CD8-positive, alpha-beta memory T cell (primary cell): ENCODE data around the gene SPAG4. TPM values are rescaled to one million over a fixed set of nuclear protein-coding genes. Genes with fewer than 3 reads are reported as not detected.

Experiments used
- CTCF ChIA-PET: fragments of 350-600 bp; sonication (Branson Sonifier 250); formaldehyde crosslinking; loops from one replicate; lab custom pipeline; 2021; ENCODE audit warnings: antibody characterized with exemption; lab: Charles Lee
- POLR2A ChIA-PET: fragments of 350-600 bp; sonication (Branson Sonifier 250); formaldehyde crosslinking; loops from one replicate; lab custom pipeline; 2021; ENCODE audit warnings: antibody characterized with exemption; lab: Charles Lee
- DNase-seq, 5 donors: peaks; one replicate each; pipeline versions ENCODE4 v3.0.0 to v3.0.0-alpha.2; 2020 to 2022; ENCODE audit warnings: mixed read lengths in 1 of 5
- H3K27ac ChIP-seq: one replicate; pipeline ENCODE4 v1.7.0; 2013; ENCODE audit warnings: low read depth, mild to moderate bottlenecking, low read length, moderate library complexity
- H3K27me3 ChIP-seq: 2 replicates; pipeline ENCODE4 v1.7.0; 2013; ENCODE audit warnings: low read length, mild to moderate bottlenecking; ENCODE audit not compliant: insufficient read depth, poor library complexity, severe bottlenecking
- H3K36me3 ChIP-seq: 2 replicates; pipeline ENCODE4 v1.7.0; 2013; ENCODE audit warnings: mild to moderate bottlenecking, low read length, moderate library complexity; ENCODE audit not compliant: insufficient read depth
- H3K4me1 ChIP-seq: 2 replicates; pipeline ENCODE4 v1.7.0; 2013; ENCODE audit warnings: mild to moderate bottlenecking, low read length, moderate library complexity; ENCODE audit not compliant: insufficient read depth
- H3K4me3 ChIP-seq: 2 replicates; pipeline ENCODE4 v1.7.0; 2013; ENCODE audit warnings: mild to moderate bottlenecking, low read length
- H3K9me3 ChIP-seq: 2 replicates; pipeline ENCODE4 v1.7.0; 2013; ENCODE audit warnings: mild to moderate bottlenecking, low read length
- H3K27ac Mint-ChIP-seq, 8 donors: one replicate each; pipeline ENCODE4 v1.8.0; 2020 to 2021; ENCODE audit warnings: mixed read lengths in 8 of 8, mild to moderate bottlenecking in 6 of 8, inconsistent platforms in 3 of 8, moderate library complexity in 3 of 8
- H3K27me3 Mint-ChIP-seq, 2 donors: one replicate each; pipeline ENCODE4 v1.8.0; 2020 to 2021; ENCODE audit warnings: mixed read lengths in 2 of 2, mild to moderate bottlenecking in 1 of 2, moderate library complexity in 1 of 2
- H3K36me3 Mint-ChIP-seq, 3 donors: one replicate each; pipeline ENCODE4 v1.8.0; 2020 to 2021; ENCODE audit warnings: mixed read lengths in 3 of 3, inconsistent platforms in 1 of 3, mild to moderate bottlenecking in 1 of 3
- H3K4me1 Mint-ChIP-seq, 3 donors: one replicate each; pipeline ENCODE4 v1.8.0; 2020 to 2021; ENCODE audit warnings: mixed read lengths in 3 of 3, inconsistent platforms in 1 of 3, mild to moderate bottlenecking in 1 of 3
- H3K4me3 Mint-ChIP-seq, 7 donors: one replicate each; pipeline ENCODE4 v1.8.0; 2020 to 2021; ENCODE audit warnings: mixed read lengths in 7 of 7, mild to moderate bottlenecking in 6 of 7, moderate library complexity in 4 of 7, inconsistent platforms in 2 of 7
- H3K9me3 Mint-ChIP-seq, 5 donors: one replicate each; pipeline ENCODE4 v1.8.0; 2020 to 2022; ENCODE audit warnings: mixed read lengths in 5 of 5, mild to moderate bottlenecking in 3 of 5, moderate library complexity in 2 of 5, inconsistent platforms in 1 of 5
- polyA plus RNA-seq: library from polyadenylated mRNA; unstranded; fragments of 300-500 nt; fragmentation: Illumina TruSeq; gene quantifications from one replicate; pipeline ENCODE4 v1.2.3, GENCODE V29; 2021
- total RNA-seq, 2 experiments: library from RNA; stranded (reverse); gene quantifications; one replicate each; pipeline ENCODE4 v1.2.3, GENCODE V29; 2021

Gene SPAG4
- total and polyA plus RNA-seq, 3 experiments from 2014 or later, result 1.1 to 2.1 (median 2.1) TPM

DNA sequence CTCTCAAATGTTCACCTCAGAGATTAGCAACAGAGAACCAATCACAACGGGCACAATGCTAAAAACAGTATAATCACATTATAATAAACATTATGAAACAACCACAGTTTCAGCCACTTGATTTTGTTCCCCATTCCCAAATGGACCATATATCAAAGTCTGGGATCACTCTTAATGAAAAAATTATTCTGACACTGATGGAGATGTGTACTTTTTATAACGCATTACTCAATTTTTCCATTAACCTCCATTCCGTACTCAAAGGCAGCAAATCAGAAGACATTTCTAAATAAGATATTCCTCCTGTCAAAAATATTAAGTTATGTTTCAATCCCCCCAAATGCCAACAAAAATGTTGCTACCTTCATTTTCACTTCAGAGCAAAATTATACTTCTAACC lies 46.3 kb downstream of the SPAG4 start:
- no peak for DNase-seq
- H3K4me1 ChIP-seq, result peaks cover 66% of the 10 kb centered on the region
- no peaks in the 10 kb centered on the region for H3K27me3 ChIP-seq
- H3K9me3 Mint-ChIP-seq, result no peaks in the 10 kb centered on the region
- no peaks in the 10 kb centered on the region for H3K9me3 ChIP-seq
- H3K36me3 Mint-ChIP-seq, result peaks cover 0 to 30% (median 1%) of the 10 kb centered on the region in 3 donors
- H3K27ac ChIP-seq, result no peak overlapping the region
- CTCF ChIA-PET, result interaction anchor here (1.9 kb wide), 1 partner anchor 43 kb away, joined by 6 read pairs; no protein-coding TSS in a partner anchor
- peak overlapping the region; percentile 43 to 100 (median 99) for H3K27ac Mint-ChIP-seq
- POLR2A ChIA-PET, result no interaction called here
- no peaks in the 10 kb centered on the region for H3K27me3 Mint-ChIP-seq
- peaks cover 66 to 74% (median 68%) of the 10 kb centered on the region in 3 donors for H3K4me1 Mint-ChIP-seq
- H3K4me3 Mint-ChIP-seq, result peak overlapping the region; percentile 86 to 98 (median 96)
- H3K36me3 ChIP-seq, result no peaks in the 10 kb centered on the region
- H3K4me3 ChIP-seq, result peak overlapping the region; percentile 95

- Histone ChIP-seq H3K4me3 (peak overlapping the region; percentile 95), H3K9me3 (no peaks in the 10 kb centered on the region), H3K27me3 (no peaks in the 10 kb centered on the region), H3K36me3 (no peaks in the 10 kb centered on the region), H3K4me1 (peaks cover 60% of the 10 kb centered on the region), H3K27ac (no peak overlapping the region)
- Mint-ChIP-seq H3K4me1 (peaks cover 62 to 67% (median 66%) of the 10 kb centered on the region in 3 donors), H3K9me3 (no peaks in the 10 kb centered on the region), H3K27me3 (no peaks in the 10 kb centered on the region), H3K4me3 (peak overlapping the region; percentile 86 to 98 (median 96)), H3K36me3 (peaks cover 0 to 24% (median 0%) of the 10 kb centered on the region in 3 donors), H3K27ac (peak overlapping the region; percentile 90 to 100 (median 99))
- CTCF ChIA-PET, result interaction anchor here (1.2 to 1.9 kb wide), 2 partner anchors 45 to 58 kb away, joined by 3 to 7 read pairs; no protein-coding TSS in a partner anchor
- POLR2A ChIA-PET, result interaction anchor here (1.7 to 2.8 kb wide), 2 partner anchors 37 to 45 kb away, joined by 8 to 57 read pairs; partner anchors contain the start of genes NFS1, ROMO1 and SPAG4
- no peak for DNase-seq
Measured at GRCh38 chr20:35662551-35662950, 46.9 kb downstream of the SPAG4 start.

- Mint-ChIP-seq H3K4me3 (peak overlapping the region; percentile 86 to 98 (median 96)), H3K36me3 (peaks cover 0 to 26% (median 5%) of the 10 kb centered on the region in 3 donors), H3K27me3 (no peaks in the 10 kb centered on the region), H3K9me3 (no peaks in the 10 kb centered on the region), H3K27ac (peak overlapping the region; percentile 94 to 100 (median 99)), H3K4me1 (peaks cover 55 to 58% (median 57%) of the 10 kb centered on the region in 3 donors)
- ChIA-PET POLR2A (interaction anchor here (0.5 to 2.8 kb wide), 15 partner anchors 9 to 803 kb away, joined by 3 to 57 read pairs (median 4); partner anchors contain the start of genes ACSS2, ERGIC3, NFS1 and PHF20), CTCF (interaction anchor here (0.6 to 2.1 kb wide), 10 partner anchors 43 to 290 kb away, joined by 3 to 8 read pairs (median 4); partner anchors contain the start of genes RBM39 and SPAG4)
- peak; percentile 56 to 84 (median 75) for DNase-seq
- Histone ChIP-seq H3K4me1 (peaks cover 50% of the 10 kb centered on the region), H3K36me3 (peaks cover 5% of the 10 kb centered on the region), H3K27ac (peak overlapping the region; percentile 98), H3K9me3 (no peaks in the 10 kb centered on the region), H3K4me3 (peak overlapping the region; percentile 95), H3K27me3 (no peaks in the 10 kb centered on the region)
Measured at GRCh38 chr20:35663516-35664465, 48.2 kb downstream of the SPAG4 start.

DNA sequence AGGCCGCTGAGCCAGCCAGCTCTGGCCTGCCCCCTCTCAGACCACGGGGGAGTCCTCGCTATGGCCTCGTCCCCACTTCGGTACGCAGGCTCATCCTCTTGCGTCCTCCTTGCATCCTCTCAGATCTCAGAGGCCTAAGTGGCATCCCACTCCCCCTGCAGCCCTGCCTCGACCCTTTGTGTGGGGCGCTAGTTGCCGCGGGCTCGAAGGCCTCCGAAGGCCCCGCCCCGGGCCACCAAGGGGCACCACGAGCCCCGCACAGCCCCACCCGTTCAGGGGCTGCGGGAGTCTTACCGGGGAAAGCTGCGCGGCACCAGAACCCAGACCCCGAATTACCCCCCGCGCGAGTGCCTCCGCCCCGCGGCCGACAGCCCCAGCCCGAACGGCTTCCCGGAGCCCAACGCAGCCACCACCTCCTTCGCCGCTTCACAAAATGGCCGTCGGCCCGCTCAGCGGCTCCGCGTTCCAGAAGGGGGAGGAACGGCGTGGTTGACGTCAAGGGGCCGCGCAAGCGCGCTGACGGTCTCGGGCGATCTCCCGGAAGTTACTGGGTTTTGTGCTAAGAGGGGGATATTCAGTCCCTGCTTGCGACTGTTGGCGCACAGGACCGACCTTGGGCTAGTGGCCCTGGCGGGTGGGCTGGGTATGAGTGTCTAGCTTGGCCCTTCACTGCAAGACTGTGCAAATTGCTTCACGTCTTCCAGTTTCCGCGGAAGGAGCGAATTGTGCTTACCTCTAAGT lies 49.0 kb downstream of the SPAG4 start, which contains the start of the genes CPNE1 and RBM12:
TSS of gene CPNE1 (minus strand) at position 435 of the 741 bp plus-strand sequence. CDS start 31,977 bp downstream, outside the sequence.
TSS of gene RBM12 (minus strand) at position 435 of the 741 bp plus-strand sequence. CDS start 9,578 bp downstream, outside the sequence.
- Histone ChIP-seq H3K36me3 (peaks cover 13% of the 10 kb centered on the region), H3K27me3 (no peaks in the 10 kb centered on the region), H3K27ac (peak within 1 kb of the TSS; percentile 98), H3K4me3 (peak within 1 kb of the TSS; percentile 95), H3K9me3 (no peaks in the 10 kb centered on the region), H3K4me1 (peaks cover 42% of the 10 kb centered on the region)
- CTCF ChIA-PET, result interaction anchor here (1.0 to 2.1 kb wide), 8 partner anchors 43 to 289 kb away, joined by 3 to 8 read pairs (median 4); partner anchors contain the start of genes RBM39 and SPAG4
- no peaks in the 10 kb centered on the region for H3K9me3 Mint-ChIP-seq
- H3K36me3 Mint-ChIP-seq, result peaks cover 0 to 33% (median 10%) of the 10 kb centered on the region in 3 donors
- no peaks in the 10 kb centered on the region for H3K27me3 Mint-ChIP-seq
- peaks cover 47 to 49% (median 49%) of the 10 kb centered on the region in 3 donors for H3K4me1 Mint-ChIP-seq
- POLR2A ChIA-PET, result interaction anchor here (0.5 to 2.8 kb wide), 17 partner anchors 10 to 1253 kb away, joined by 3 to 57 read pairs (median 4); partner anchors contain the start of genes ACSS2, ERGIC3, NFS1 and PHF20
- peak within 1 kb of the TSS; percentile 86 to 98 (median 96) for H3K4me3 Mint-ChIP-seq
- peak; percentile 88 to 96 (median 93) for DNase-seq
- peak within 1 kb of the TSS; percentile 94 to 100 (median 99) for H3K27ac Mint-ChIP-seq

DNA sequence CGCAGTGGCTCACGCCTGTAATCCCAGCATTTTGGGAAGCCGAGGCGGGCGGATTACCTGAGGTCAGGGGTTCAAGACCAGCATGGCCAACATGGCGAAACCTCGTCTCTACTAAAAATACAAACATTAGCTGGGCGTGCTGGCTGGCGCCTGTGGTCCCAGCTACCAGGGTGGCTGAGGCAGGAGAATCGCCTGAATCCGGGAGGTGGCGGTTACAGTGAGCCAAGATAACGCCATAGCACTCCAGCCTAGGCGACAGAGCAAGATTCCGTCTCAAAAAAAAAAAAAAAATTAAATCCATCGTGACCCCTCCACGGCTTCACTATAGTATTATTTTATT lies 50.3 kb downstream of the SPAG4 start:
- H3K9me3 Mint-ChIP-seq, result no peaks in the 10 kb centered on the region
- ChIA-PET POLR2A (interaction anchor here (0.5 to 2.6 kb wide), 4 partner anchors 14 to 175 kb away, joined by 3 to 28 read pairs (median 4); partner anchors contain the start of gene RBM39), CTCF (interaction anchor here (0.8 to 1.1 kb wide), 2 partner anchors 46 to 210 kb away, joined by 3 to 4 read pairs; partner anchors contain the start of gene CEP250)
- H3K27me3 ChIP-seq, result no peaks in the 10 kb centered on the region
- peaks cover 35 to 36% (median 36%) of the 10 kb centered on the region in 3 donors for H3K4me1 Mint-ChIP-seq
- no peaks in the 10 kb centered on the region for H3K9me3 ChIP-seq
- peak overlapping the region in 4 of 8 donors; percentile 38 to 63 (median 50) for H3K27ac Mint-ChIP-seq
- peaks cover 29% of the 10 kb centered on the region for H3K4me1 ChIP-seq
- H3K27ac ChIP-seq, result no peak overlapping the region
- H3K36me3 Mint-ChIP-seq, result peaks cover 10 to 46% (median 15%) of the 10 kb centered on the region in 3 donors
- H3K4me3 Mint-ChIP-seq, result peak overlapping the region in 4 of 7 donors; percentile 29 to 54 (median 42)
- H3K36me3 ChIP-seq, result peaks cover 26% of the 10 kb centered on the region
- no peaks in the 10 kb centered on the region for H3K27me3 Mint-ChIP-seq
- no peak for DNase-seq
- no peak overlapping the region for H3K4me3 ChIP-seq

DNA sequence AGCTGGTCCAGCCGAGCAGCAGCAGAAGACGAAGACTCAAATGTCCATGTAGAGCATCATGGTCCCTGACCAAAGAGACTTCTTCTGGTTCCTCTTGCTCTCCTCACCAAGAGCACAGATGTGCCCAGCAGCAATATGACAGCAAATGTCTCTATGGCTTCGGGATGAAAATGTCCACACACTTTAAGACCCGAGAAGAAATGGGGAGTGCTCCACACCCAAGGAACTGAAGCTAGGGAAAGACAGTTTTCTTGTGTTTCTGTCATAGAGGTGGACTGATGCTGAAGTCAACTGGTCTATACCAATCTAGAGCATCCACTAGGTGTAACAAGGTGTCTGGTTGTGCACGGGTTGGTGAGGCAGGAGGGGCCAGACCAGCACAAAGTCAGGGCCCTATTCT lies 53.6 kb downstream of the SPAG4 start:
- Histone ChIP-seq H3K4me1 (no peaks in the 10 kb centered on the region), H3K27ac (no peak overlapping the region), H3K9me3 (no peaks in the 10 kb centered on the region), H3K27me3 (no peaks in the 10 kb centered on the region), H3K36me3 (peaks cover 48% of the 10 kb centered on the region), H3K4me3 (no peak overlapping the region)
- H3K27ac Mint-ChIP-seq, result peak overlapping the region in 2 of 8 donors; percentile 36 to 72
- CTCF ChIA-PET, result interaction anchor here (1.3 kb wide), 1 partner anchor 50 kb away, joined by 3 read pairs; no protein-coding TSS in a partner anchor
- H3K4me1 Mint-ChIP-seq, result peaks cover 4 to 5% (median 4%) of the 10 kb centered on the region in 3 donors
- no peaks in the 10 kb centered on the region for H3K27me3 Mint-ChIP-seq
- H3K4me3 Mint-ChIP-seq, result no peak overlapping the region
- peaks cover 20 to 59% (median 25%) of the 10 kb centered on the region in 3 donors for H3K36me3 Mint-ChIP-seq
- no peaks in the 10 kb centered on the region for H3K9me3 Mint-ChIP-seq
- DNase-seq, result no peak
- POLR2A ChIA-PET, result no interaction called here

GRCh38 chr20:35669681-35670080 lies 54.1 kb downstream of the SPAG4 start:
- no peak for DNase-seq
- CTCF ChIA-PET, result interaction anchor here (1.2 to 1.3 kb wide), 2 partner anchors 50 to 68 kb away, joined by 3 read pairs; no protein-coding TSS in a partner anchor
- no peaks in the 10 kb centered on the region for H3K4me1 ChIP-seq
- Mint-ChIP-seq H3K9me3 (no peaks in the 10 kb centered on the region), H3K27me3 (no peaks in the 10 kb centered on the region), H3K36me3 (peaks cover 20 to 59% (median 25%) of the 10 kb centered on the region in 3 donors), H3K27ac (peak overlapping the region in 3 of 8 donors; percentile 32 to 72 (median 64)), H3K4me3 (no peak overlapping the region), H3K4me1 (peaks cover 4% of the 10 kb centered on the region in 3 donors)
- H3K9me3 ChIP-seq, result no peaks in the 10 kb centered on the region
- H3K27ac ChIP-seq, result no peak overlapping the region
- peaks cover 52% of the 10 kb centered on the region for H3K36me3 ChIP-seq
- POLR2A ChIA-PET, result no interaction called here
- H3K4me3 ChIP-seq, result no peak overlapping the region
- H3K27me3 ChIP-seq, result no peaks in the 10 kb centered on the region
